ENCODE measurements around the gene THEMIS. TPM values are rescaled to one million over a fixed set of nuclear protein-coding genes. Genes with fewer than 3 reads are reported as not detected.

The THEMIS gene
- total RNA-seq, 1 donor from 2014 or later = 0.07 TPM

DNA sequence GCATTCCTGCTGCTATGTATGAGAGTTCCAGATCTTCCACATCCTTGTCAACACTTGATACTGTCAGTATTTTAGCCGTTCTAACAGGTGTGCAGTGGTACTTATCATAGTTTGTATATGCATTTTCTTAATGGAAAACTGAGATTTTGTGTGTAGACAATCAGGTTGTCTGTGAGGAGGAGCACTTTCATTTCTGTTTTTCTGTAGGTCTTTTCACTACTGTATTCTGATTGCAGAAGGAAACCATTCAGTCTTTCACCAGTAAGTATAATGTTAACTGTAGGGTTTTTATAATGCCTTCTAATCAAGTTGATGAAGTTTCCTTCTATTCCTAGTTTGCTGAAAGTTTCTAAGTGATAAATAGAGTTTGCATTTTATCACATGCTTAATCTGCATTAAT, 216.4 kb downstream of the THEMIS start:
- Histone ChIP-seq H3K4me2 (ENCODE audit: low read length) (no peak overlapping the region), H4K20me1 (ENCODE audit: insufficient read depth, low read length) (no peaks in the 10 kb centered on the region), H3K79me2 (ENCODE audit: insufficient read depth, low read length) (no peaks in the 10 kb centered on the region), H3K27me3 (ENCODE audit: insufficient read depth, low read length) (no peaks in the 10 kb centered on the region), H3K27ac (ENCODE audit: low read depth, low read length) (no peak overlapping the region), H3K4me1 (ENCODE audit: insufficient read depth, low read length) (no peaks in the 10 kb centered on the region), H3K36me3 (ENCODE audit: insufficient read depth, low read length) (no peaks in the 10 kb centered on the region), H3K4me3 (ENCODE audit: insufficient read depth, low read depth, low read length) (no peak overlapping the region), H3K9me3 (ENCODE audit: insufficient read depth, low read depth, low read length) (no peaks in the 10 kb centered on the region), H2AFZ (ENCODE audit: low read depth, low read length) (no peak overlapping the region), H3K9ac (ENCODE audit: low read length) (no peak overlapping the region)
- no peaks in the 10 kb centered on the region for H3K9me3 Mint-ChIP-seq (ENCODE audit: unreplicated experiment)
- H3K27me3 Mint-ChIP-seq (ENCODE audit: low read depth, unreplicated experiment) = no peaks in the 10 kb centered on the region
- no peaks in the 10 kb centered on the region for H3K36me3 Mint-ChIP-seq (ENCODE audit: low read depth, unreplicated experiment)
- DNase-seq (ENCODE audit: low read depth) = no peak
- FAIRE-seq = no peak
- peaks cover 1% of the 10 kb centered on the region for H3K4me1 Mint-ChIP-seq (ENCODE audit: low read depth, unreplicated experiment)
- H3K27ac Mint-ChIP-seq (ENCODE audit: unreplicated experiment) = no peak overlapping the region
- no peak overlapping the region for H3K4me3 Mint-ChIP-seq (ENCODE audit: unreplicated experiment)
- TF ChIP-seq, protein P1, sequence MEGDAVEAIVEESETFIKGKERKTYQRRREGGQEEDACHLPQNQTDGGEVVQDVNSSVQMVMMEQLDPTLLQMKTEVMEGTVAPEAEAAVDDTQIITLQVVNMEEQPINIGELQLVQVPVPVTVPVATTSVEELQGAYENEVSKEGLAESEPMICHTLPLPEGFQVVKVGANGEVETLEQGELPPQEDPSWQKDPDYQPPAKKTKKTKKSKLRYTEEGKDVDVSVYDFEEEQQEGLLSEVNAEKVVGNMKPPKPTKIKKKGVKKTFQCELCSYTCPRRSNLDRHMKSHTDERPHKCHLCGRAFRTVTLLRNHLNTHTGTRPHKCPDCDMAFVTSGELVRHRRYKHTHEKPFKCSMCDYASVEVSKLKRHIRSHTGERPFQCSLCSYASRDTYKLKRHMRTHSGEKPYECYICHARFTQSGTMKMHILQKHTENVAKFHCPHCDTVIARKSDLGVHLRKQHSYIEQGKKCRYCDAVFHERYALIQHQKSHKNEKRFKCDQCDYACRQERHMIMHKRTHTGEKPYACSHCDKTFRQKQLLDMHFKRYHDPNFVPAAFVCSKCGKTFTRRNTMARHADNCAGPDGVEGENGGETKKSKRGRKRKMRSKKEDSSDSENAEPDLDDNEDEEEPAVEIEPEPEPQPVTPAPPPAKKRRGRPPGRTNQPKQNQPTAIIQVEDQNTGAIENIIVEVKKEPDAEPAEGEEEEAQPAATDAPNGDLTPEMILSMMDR (IDR thresholded peaks at IDR 0.05; ENCODE audit: insufficient read depth, low read depth, low read length) = no peak
- no peak for TF ChIP-seq EZH2 (IDR thresholded peaks at IDR 0.05; ENCODE audit: insufficient read depth, low read length)

All from astrocyte (in vitro differentiated cells and primary cell).